Skeletal muscle tissue (tissue), 4 donors: ENCODE measurements around the gene CHST11. TPM values are rescaled to one million over a fixed set of nuclear protein-coding genes. Genes with fewer than 3 reads are reported as not detected.

ENCODE experiments used
- H3K27ac ChIP-seq: one replicate; pipeline ENCODE4 v1.7.0; 2013; ENCODE audit warnings: mild to moderate bottlenecking, low read depth, low read length, inconsistent platforms
- H3K27me3 ChIP-seq, 3 donors: one replicate each; pipeline ENCODE4 v1.7.0; 2013; ENCODE audit warnings: low read length in 3 of 3; ENCODE audit not compliant: control insufficient read depth in 3 of 3, insufficient read depth in 3 of 3
- H3K36me3 ChIP-seq, 3 donors: one replicate each; pipeline ENCODE4 v1.7.0; 2013; ENCODE audit warnings: low read length in 3 of 3; ENCODE audit not compliant: control insufficient read depth in 3 of 3, insufficient read depth in 3 of 3
- H3K4me1 ChIP-seq, 3 donors: one replicate each; pipeline ENCODE4 v1.7.0; 2013; ENCODE audit warnings: low read length in 3 of 3, mild to moderate bottlenecking in 3 of 3; ENCODE audit not compliant: control insufficient read depth in 3 of 3, insufficient read depth in 3 of 3
- H3K4me3 ChIP-seq, 3 donors: one replicate each; pipeline ENCODE4 v1.7.0; 2013; ENCODE audit warnings: low read length in 3 of 3
- H3K9ac ChIP-seq, 3 donors: one replicate each; pipeline ENCODE4 v1.7.0; 2013; ENCODE audit warnings: low read length in 3 of 3, mild to moderate bottlenecking in 3 of 3, moderate library complexity in 2 of 3, low read depth in 1 of 3
- H3K9me3 ChIP-seq, 3 donors: one replicate each; pipeline ENCODE4 v1.7.0; 2013; ENCODE audit warnings: low read length in 3 of 3; ENCODE audit not compliant: control insufficient read depth in 3 of 3
- total RNA-seq: library from RNA; depleted of rRNA; stranded (reverse); fragments of >200 nt; gene quantifications from one replicate; pipeline ENCODE4 v1.2.3, GENCODE V29; 2014
- donor health status: Osteomylitis.

The CHST11 gene
- total RNA-seq, 1 donor from 2014 or later: 2.1 TPM

GRCh38 chr12:104529130-104529874 lies 72.6 kb downstream of the CHST11 start:
- no peaks in the 10 kb centered on the region for H3K4me1 ChIP-seq
- no peak overlapping the region for H3K27ac ChIP-seq
- no peaks in the 10 kb centered on the region for H3K36me3 ChIP-seq
- no peak overlapping the region for H3K9ac ChIP-seq
- H3K4me3 ChIP-seq: no peak overlapping the region
- H3K9me3 ChIP-seq: peaks cover 0 to 2% (median 0%) of the 10 kb centered on the region in 3 donors
- no peaks in the 10 kb centered on the region for H3K27me3 ChIP-seq

DNA sequence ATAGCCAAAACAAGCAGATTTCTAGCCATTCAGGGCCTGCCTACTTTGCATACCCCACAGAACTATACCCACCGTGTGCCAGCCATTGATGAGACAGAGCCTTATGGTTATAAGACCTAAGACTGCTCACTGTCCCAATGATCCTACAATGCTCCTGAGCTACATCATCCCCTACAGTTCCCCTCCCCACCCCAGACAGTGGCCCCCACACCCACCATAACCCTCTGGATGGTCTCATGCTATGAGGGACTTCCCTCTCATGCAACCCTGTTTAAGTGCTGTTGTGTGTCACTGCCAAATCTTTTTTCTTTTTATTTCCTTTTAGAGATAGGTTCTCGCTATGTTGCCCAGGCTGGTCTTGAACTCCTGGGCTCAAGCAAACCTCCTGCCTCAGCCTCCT lies 75.9 kb downstream of the CHST11 start:
- no peaks in the 10 kb centered on the region for H3K36me3 ChIP-seq
- H3K27me3 ChIP-seq: no peaks in the 10 kb centered on the region
- no peak overlapping the region for H3K4me3 ChIP-seq
- H3K9me3 ChIP-seq: peaks cover 0 to 2% (median 0%) of the 10 kb centered on the region in 3 donors
- no peak overlapping the region for H3K27ac ChIP-seq
- H3K4me1 ChIP-seq: no peaks in the 10 kb centered on the region
- no peak overlapping the region for H3K9ac ChIP-seq

GRCh38 chr12:104533134-104533533 lies 76.4 kb downstream of the CHST11 start:
- H3K27ac ChIP-seq: no peak overlapping the region
- H3K27me3 ChIP-seq: no peaks in the 10 kb centered on the region
- H3K9me3 ChIP-seq: peaks cover 0 to 2% (median 0%) of the 10 kb centered on the region in 3 donors
- no peak overlapping the region for H3K4me3 ChIP-seq
- H3K4me1 ChIP-seq: no peaks in the 10 kb centered on the region
- no peaks in the 10 kb centered on the region for H3K36me3 ChIP-seq
- H3K9ac ChIP-seq: no peak overlapping the region

DNA sequence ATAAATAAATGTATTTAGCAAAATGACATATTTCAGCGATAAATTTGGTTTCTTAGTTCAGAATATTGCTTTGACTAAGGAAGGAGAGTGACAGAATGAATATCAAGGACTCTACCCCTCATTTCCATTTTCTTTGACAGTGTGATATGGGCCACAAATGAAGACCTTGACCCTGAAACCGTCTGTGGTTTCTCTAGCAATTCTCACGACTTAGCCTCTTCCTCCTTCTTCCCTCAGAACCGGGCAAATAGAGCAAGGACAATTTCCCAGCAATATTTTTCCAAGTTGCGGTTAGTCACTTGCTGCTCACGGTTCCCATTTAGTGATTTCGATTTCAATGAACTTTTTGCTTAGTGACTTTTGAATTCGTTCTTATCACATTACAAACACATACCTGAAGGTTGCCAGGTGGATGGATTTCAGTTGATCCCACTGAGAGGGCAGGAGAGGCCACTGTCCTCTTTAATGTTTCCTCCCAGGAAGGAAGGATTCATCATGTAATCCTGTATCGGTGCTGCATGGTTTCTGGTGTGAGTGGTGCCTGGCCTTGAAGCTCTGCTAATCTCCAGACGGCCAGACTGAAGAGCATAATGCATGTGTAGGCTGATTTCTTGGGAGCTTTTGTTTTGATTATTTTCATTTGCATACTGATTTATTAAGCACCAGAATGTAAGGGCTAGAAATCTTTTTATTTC lies 77.6 kb downstream of the CHST11 start:
- Histone ChIP-seq H3K27me3 (no peaks in the 10 kb centered on the region), H3K4me1 (no peaks in the 10 kb centered on the region), H3K36me3 (no peaks in the 10 kb centered on the region), H3K9ac (no peak overlapping the region), H3K4me3 (no peak overlapping the region), H3K9me3 (peaks cover 0 to 2% (median 0%) of the 10 kb centered on the region in 3 donors), H3K27ac (no peak overlapping the region)

DNA sequence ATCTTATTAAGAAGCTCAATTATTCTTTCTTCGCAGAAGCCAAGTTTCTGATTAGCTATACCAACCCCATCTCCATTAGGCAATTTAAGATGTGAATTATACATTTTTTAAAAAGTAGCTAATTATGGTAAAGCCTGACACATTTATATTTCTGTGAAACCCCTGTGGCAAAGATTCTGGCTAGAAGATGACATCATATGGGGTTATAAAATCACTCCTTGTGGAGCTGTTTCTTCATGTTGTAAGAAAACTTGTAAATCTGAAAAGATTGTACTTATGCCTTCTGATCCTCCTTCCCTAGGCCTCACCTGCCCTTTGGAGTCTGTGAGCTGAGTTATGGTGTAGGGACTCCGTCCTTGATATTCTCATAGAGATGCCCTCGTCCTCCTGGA lies 78.1 kb downstream of the CHST11 start:
- Histone ChIP-seq H3K4me1 (no peaks in the 10 kb centered on the region), H3K36me3 (no peaks in the 10 kb centered on the region), H3K27me3 (no peaks in the 10 kb centered on the region), H3K9me3 (peaks cover 0 to 2% (median 0%) of the 10 kb centered on the region in 3 donors), H3K4me3 (no peak overlapping the region), H3K9ac (no peak overlapping the region), H3K27ac (no peak overlapping the region)

- H3K9me3 ChIP-seq: peaks cover 0 to 2% (median 0%) of the 10 kb centered on the region in 3 donors
- H3K36me3 ChIP-seq: no peaks in the 10 kb centered on the region
- no peak overlapping the region for H3K27ac ChIP-seq
- no peak overlapping the region for H3K4me3 ChIP-seq
- no peaks in the 10 kb centered on the region for H3K4me1 ChIP-seq
- no peak overlapping the region for H3K9ac ChIP-seq
- H3K27me3 ChIP-seq: no peaks in the 10 kb centered on the region
Measured at GRCh38 chr12:104535369-104535768, 78.6 kb downstream of the CHST11 start.

DNA sequence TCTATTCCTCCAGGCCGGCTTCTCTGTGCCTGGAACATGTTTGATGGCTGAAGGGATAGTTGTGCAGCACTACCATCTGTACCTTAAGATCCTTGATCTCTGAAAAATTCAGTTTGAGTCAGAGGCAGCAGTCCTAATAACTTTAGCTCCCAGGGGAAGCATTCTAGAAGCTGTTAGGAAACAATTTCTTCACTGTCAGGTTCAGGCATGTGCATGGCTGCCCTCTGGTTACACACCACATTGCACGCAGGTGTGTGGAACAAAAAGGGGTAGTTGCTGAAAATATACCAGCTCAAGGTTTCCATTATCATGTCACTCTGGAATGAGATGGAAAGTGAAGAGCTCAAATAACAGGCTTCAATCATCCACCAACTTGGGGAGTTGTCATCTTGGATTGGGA lies 80.1 kb downstream of the CHST11 start:
- Histone ChIP-seq H3K27me3 (no peaks in the 10 kb centered on the region), H3K9me3 (no peaks in the 10 kb centered on the region), H3K4me3 (no peak overlapping the region), H3K36me3 (no peaks in the 10 kb centered on the region), H3K9ac (no peak overlapping the region), H3K4me1 (no peaks in the 10 kb centered on the region), H3K27ac (no peak overlapping the region)

GRCh38 chr12:104538056-104538455 lies 81.3 kb downstream of the CHST11 start:
- Histone ChIP-seq H3K4me1 (no peaks in the 10 kb centered on the region), H3K4me3 (no peak overlapping the region), H3K27me3 (no peaks in the 10 kb centered on the region), H3K27ac (no peak overlapping the region), H3K36me3 (no peaks in the 10 kb centered on the region), H3K9ac (no peak overlapping the region), H3K9me3 (no peaks in the 10 kb centered on the region)

GRCh38 chr12:104538891-104539462 lies 82.2 kb downstream of the CHST11 start:
- Histone ChIP-seq H3K9ac (no peak overlapping the region), H3K27ac (no peak overlapping the region), H3K4me1 (no peaks in the 10 kb centered on the region), H3K27me3 (no peaks in the 10 kb centered on the region), H3K9me3 (no peaks in the 10 kb centered on the region), H3K4me3 (no peak overlapping the region), H3K36me3 (no peaks in the 10 kb centered on the region)

- Histone ChIP-seq H3K27me3 (no peaks in the 10 kb centered on the region), H3K9me3 (no peaks in the 10 kb centered on the region), H3K9ac (no peak overlapping the region), H3K4me3 (no peak overlapping the region), H3K4me1 (no peaks in the 10 kb centered on the region), H3K27ac (no peak overlapping the region), H3K36me3 (no peaks in the 10 kb centered on the region)
Measured at GRCh38 chr12:104544836-104545235, 88.1 kb downstream of the CHST11 start.
